ENCODE results near the gene HS3ST3A1.
"Not testable (repeated sequence)": the region's sequence is repeated elsewhere in the genome, so short reads cannot be mapped to it uniquely, and the experiment has no call there.

HS3ST3A1 gene

DNA sequence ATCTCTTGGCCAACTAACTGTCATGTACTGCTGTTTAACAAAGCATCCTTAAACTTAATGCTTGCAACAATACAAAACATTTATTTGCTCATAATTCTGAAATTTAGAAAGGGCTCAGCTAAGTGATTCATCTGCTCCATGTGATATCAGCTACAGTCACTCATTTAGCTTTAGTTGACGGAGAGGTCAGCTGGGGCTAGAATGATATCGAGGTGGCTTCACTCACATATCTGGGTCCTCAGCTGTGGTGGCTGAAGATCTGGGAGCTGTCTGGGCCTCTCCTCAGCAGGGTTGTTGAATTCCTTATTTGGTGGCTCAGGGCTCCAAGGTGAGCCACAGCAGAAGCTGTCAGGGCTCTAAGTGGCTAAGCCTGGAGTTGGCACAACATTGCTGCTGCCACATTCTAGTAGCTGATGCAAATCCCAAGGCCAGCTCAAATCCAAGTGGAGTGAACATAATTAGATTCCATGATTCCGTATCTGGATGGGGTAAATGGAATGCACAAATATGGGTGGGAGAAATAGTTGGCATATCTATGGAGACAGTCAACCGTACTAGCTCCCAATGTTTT is 62.8 kb downstream of the HS3ST3A1 start:
- no peak for DNase-seq (ENCODE audit: low read depth, low spot score)

GRCh38 chr17:13537871-13538643 is 63.7 kb downstream of the HS3ST3A1 start:
- no peak for DNase-seq (ENCODE audit: low read depth, low spot score)

- no peak for DNase-seq (ENCODE audit: low read depth, low spot score)
Measured at GRCh38 chr17:13537167-13537731, 64.5 kb downstream of the HS3ST3A1 start.

DNA sequence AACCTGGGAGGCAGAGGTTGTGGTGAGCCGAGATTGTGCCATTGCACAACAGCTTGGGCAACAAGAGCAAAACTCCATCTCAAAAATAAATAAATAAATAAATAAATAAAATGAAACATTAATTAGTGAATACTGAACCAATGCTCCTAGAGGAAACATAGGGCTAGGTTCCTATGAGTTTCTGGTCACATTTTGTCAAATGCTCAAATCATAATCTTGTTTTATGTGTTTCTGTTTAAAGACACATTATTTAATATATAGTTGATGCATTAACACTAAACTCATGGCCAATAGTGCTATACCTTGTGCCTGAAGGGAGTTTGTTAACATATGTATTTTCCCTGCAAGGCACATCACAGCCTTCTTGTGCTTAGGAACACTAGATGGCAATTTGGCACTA is 66.8 kb downstream of the HS3ST3A1 start:
- DNase-seq (ENCODE audit: low read depth, low spot score), result no peak

- no peak for DNase-seq (ENCODE audit: low read depth, low spot score)
Measured at GRCh38 chr17:13531721-13532120, 70.0 kb downstream of the HS3ST3A1 start.

DNA sequence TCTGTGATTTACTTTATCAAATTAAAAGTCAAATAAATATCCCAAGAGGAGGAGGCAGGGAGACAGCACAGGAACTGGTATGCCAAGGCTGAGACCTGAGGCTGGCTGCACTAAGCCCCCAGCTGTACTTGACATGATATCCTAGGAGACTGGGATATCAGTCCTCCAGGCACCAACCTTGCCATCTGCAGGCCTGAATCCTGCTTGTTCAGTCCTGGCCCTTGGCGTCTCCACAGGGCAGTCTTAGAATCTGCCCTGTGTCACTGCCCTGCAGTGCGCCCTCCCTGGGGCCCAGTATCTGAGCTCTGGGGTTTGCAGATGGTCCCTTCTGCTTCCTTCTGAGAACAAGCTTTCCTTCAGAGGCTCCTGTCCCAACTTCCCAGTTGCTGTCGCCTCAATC is 75.9 kb downstream of the HS3ST3A1 start:
- no peak for DNase-seq (ENCODE audit: low read depth, low spot score)

DNA sequence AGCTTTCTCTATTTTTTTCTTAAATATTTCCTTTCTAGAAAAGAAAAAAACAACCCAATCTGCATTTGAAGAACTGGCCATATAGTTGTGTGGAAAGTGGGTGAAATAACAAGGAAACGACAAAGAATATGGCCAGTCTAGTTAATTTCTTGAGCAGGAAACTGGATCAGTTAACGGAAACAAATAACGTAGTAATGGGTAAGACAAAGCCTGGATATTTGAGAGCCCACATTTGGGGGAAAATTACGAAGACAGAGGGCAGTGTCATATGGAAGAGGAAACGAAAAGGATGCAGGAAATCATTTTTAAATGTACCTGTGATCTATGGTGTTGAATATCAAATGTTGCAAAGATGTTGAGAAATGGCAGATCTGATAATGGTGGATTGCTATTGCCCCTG is 78.6 kb downstream of the HS3ST3A1 start:
- DNase-seq (ENCODE audit: low read depth, low spot score), result no peak

DNA sequence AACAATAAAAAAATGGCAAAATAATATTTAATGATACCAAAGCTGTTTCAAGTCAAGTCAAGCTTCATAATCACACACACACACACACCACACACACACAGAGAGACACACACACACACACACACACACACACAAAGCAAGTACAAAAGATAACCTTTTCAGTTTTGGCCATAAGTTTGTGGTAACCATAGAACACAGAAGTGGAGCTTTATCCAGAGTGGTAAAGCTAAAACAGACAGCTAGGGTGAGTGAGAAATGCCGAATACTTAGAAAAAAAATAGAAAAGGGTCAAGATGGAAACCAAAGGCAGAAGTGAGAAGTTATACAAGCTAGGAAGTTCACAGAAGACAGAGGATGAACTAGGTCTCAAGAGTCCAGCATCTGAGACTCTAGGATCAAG is 79.0 kb downstream of the HS3ST3A1 start:
- DNase-seq (ENCODE audit: low read depth, low spot score), result no peak

- DNase-seq (ENCODE audit: low read depth, low spot score), result no peak
Measured at GRCh38 chr17:13521784-13522183, 79.9 kb downstream of the HS3ST3A1 start.

DNA sequence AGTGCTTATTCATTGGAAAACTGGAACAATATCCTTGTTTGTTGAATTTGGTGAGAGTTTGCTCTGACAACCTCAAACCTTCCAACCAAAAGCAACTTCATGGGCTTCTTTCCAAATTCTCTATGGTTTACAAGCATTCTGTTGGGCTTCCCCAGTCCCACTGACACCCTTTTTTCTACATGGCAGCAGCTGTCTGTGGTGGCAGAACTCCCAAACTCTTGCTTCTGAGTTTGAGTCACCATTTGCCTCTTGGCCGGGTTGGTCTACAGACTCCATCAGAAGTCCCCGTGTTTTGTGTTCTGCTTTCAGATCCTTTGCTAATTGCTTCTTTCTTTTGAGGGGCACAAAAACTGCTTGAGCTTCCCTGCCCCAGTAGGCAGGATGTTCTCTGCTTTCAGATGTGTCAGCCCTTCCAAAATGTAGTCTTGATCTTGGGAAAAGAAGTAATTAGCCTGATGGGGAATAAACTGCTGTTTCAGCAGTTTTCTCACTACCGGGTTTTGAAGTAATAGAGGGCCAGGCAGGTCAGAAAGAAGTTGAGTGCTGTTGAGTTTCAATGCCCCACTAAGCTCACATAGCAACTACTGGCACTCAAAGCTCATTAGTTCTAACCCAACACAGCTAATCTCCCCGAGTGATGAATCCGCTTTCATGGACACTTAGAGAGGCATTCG is 80.7 kb downstream of the HS3ST3A1 start:
- DNase-seq (ENCODE audit: low read depth, low spot score), result no peak

DNA sequence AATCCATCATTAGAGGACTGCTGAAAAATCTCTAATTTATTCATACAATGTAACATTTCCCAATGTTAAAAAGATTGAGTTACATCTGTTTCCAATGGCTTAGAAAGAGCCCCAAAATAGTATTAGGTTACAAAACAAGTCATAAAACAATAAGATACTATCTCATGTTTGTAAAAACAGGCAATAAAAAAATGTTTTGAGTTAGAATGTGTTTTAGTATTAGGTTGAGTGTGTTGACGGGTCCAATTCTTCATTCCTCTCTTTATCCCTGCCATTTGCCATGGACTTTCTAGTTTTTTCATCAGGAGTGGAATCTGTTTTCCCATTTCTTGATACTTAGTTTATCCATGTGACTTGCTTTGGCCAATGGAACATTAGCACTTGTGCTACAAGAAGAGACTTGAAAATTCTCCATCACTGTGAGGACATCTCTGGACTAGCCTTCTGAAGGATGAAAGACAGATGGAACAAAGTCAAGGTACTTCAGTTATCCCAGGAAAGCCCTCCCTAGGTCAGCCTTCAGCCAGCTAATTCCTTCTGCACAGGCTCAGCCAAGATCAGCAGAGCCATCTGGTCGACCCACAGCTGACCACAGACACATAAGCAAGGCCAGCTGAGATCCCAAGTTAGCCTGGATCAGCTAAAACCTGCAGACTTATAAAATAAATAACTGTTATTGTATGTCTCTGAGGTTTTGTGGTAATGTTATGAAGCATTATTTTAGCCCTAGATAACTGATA is 83.3 kb downstream of the HS3ST3A1 start:
- no peak for DNase-seq (ENCODE audit: low read depth, low spot score)

DNA sequence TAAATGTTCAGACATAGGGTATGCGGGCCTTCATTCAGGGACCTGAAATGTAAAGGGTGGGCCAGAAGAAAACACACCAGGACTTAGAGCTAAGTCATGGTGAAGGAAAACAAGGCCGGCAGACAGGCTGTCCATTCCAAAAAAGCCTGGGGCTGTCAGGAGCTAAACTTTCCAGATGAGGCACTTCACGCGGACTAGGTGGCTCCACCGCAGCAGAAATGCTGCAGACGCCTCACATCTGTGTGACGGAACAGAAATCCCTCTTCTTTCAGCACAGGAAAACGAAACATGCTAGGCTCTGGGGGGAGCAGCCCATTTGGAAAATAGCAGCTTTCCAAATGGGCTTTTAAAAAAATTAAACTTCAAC is 88.7 kb downstream of the HS3ST3A1 start:
- DNase-seq (ENCODE audit: low read depth, low spot score), result no peak

DNA sequence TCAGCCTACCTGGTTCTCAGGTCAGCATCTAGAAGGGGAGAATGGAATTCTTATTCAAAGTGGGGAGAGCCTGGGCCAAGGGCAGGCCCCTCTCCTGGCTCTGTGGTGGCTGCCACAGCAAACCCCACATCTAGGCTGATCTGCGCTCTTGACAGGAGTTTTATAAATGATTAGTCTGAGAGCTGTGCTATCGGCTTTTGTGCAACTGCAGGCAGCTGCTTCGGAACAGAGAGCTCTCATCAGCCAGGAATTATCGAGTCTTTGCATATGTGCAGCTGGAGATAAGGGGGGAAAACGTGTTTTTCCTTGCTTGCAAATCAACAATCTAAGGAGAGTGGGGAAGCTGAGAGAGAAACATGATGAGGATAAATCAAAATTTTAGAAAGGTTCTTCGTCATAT is 91.7 kb downstream of the HS3ST3A1 start:
- no peak for DNase-seq (ENCODE audit: low read depth, low spot score)

GRCh38 chr17:13509527-13509926 is 92.2 kb downstream of the HS3ST3A1 start:
- no peak for DNase-seq (ENCODE audit: low read depth, low spot score)

DNA sequence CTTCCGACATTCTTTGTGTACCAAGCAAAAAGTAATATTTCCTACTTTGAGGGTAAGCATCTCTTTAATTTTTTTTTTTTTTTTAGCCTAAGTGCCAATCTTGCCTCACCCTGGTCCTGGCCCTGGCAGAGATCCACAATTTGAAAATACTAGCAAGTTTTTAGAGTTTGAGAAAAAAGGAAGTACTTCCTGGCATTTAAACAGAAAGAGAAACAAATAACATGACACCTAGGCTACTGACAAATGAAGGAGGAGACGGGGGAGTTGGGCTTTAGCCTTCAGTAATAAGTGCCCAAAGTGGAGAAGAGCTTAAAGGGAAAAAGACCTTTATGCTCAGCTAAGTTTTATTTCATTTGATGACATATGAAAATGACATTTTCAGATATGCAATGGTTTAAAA is 92.8 kb downstream of the HS3ST3A1 start:
- no peak for DNase-seq (ENCODE audit: low read depth, low spot score)

- DNase-seq (ENCODE audit: low read depth, low spot score), result no peak
Measured at GRCh38 chr17:13503526-13503925, 98.2 kb downstream of the HS3ST3A1 start.

- DNase-seq (ENCODE audit: low read depth, low spot score), result no peak
Measured at GRCh38 chr17:13502263-13502662, 99.5 kb downstream of the HS3ST3A1 start.

DNA sequence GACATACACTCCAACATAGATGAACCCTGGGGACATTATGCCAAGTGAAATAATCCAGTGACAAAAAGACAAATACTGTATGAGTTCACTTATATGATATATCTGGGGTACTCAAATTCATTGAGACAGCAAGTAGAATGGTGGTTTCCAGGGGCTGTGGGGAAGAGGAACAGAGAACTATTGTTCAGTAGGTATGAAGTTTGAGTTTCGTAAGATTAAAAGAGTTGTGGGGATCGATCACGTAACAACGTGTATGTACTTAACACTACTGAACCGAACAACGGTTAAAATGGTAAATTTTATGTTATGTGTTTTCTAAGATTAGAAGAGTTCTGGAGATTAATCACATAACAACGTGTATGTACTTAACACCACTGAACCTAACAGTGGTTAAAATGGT is 100.8 kb downstream of the HS3ST3A1 start:
- DNase-seq (ENCODE audit: low read depth, low spot score), result no peak

GRCh38 chr17:13498184-13498583 is 103.5 kb downstream of the HS3ST3A1 start:
- DNase-seq (ENCODE audit: low read depth, low spot score), result no peak

GRCh38 chr17:13496553-13497056 is 105.1 kb downstream of the HS3ST3A1 start:
- not testable (repeated sequence) for DNase-seq (ENCODE audit: low read depth, low spot score)

DNA sequence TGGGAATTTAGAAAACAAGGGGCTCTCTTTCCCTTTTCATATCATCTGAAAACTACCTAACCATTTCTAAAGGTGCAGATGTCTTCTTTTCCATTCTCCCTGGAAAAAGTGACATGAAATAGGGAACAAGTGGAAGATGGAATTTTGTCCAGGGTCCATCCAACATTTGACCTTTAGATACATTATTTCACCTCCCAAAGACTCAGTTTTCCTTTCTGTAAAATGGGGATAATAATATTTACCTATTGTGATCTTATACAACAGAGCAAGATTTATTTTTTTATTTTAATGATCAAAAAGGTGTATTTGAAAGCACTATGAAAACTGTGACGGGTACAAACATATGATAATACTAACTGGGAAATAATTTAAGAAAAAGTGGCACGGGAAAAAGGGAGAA is 106.3 kb downstream of the HS3ST3A1 start:
- DNase-seq (ENCODE audit: low read depth, low spot score), result no peak

DNA sequence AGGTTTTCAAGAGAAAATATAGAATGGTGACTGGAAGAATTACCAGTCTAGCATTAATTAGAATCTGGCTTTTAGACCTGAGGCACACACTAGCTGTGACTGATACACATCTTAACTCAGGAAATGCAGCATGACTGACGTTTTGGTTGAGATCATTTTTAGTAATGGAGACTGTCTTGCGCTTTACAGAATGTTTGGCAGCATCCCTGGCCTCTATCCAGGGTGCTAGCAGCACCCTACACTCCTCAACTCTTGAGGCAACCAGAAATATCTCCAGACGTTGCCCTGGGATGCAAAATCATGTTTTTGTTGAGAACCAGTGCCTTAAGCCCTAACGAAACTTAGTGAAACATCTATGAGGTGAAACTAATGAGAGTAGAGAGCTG is 109.0 kb downstream of the HS3ST3A1 start:
- no peak for DNase-seq (ENCODE audit: low read depth, low spot score)
